Spleen (tissue), 11 donors: Measurements from ENCODE around the gene AGO3. TPM values are rescaled to one million over a fixed set of nuclear protein-coding genes. Genes with fewer than 3 reads are reported as not detected.

Experiments
- DNase-seq: peaks from one replicate; pipeline ENCODE4 v3.0.0-alpha.2; 2020
- H3K27ac ChIP-seq, 8 donors: fragments of 200-600 bp; sonication (generic) in 7 of 8; 1 replicate in 4 of 8; 2 replicates in 4 of 8; pipeline versions ENCODE4 v1.5.0 to v1.8.0; 2016 to 2021; ENCODE audit warnings: inconsistent platforms in 4 of 8, mild to moderate bottlenecking in 4 of 8, moderate library complexity in 1 of 8
- H3K27me3 ChIP-seq, 7 donors: fragments of 200-600 bp; sonication (generic) in 6 of 7; replicated peaks in 1 of 7; 1 replicate in 4 of 7; 2 replicates in 3 of 7; pipeline versions ENCODE4 v1.5.0 to v1.8.0; 2016 to 2021; ENCODE audit warnings: inconsistent platforms in 3 of 7, mild to moderate bottlenecking in 1 of 7
- H3K36me3 ChIP-seq, 6 donors: fragments of 200-600 bp; sonication (generic) in 5 of 6; 1 replicate in 4 of 6; 2 replicates in 2 of 6; pipeline versions ENCODE4 v1.5.0 to v1.8.0; 2016 to 2021; ENCODE audit warnings: inconsistent platforms in 2 of 6
- H3K4me1 ChIP-seq, 6 donors: fragments of 200-600 bp; sonication (generic) in 5 of 6; 1 replicate in 3 of 6; 2 replicates in 3 of 6; pipeline versions ENCODE4 v1.5.0 to v1.8.0; 2016 to 2021; ENCODE audit warnings: inconsistent platforms in 3 of 6
- H3K4me3 ChIP-seq, 8 donors: fragments of 200-600 bp; sonication (generic) in 7 of 8; 1 replicate in 4 of 8; 2 replicates in 4 of 8; pipeline versions ENCODE4 v1.5.0 to v1.8.0; 2016 to 2021; ENCODE audit warnings: inconsistent platforms in 4 of 8, mild to moderate bottlenecking in 4 of 8, moderate library complexity in 2 of 8
- H3K9me3 ChIP-seq, 8 donors: fragments of 200-600 bp; sonication (generic) in 7 of 8; 1 replicate in 4 of 8; 2 replicates in 4 of 8; pipeline versions ENCODE4 v1.5.0 to v1.8.0; 2016 to 2021; ENCODE audit warnings: inconsistent platforms in 4 of 8
- POLR2A ChIP-seq, 3 donors: fragments of 450-650 bp; IDR thresholded peaks; one replicate each; pipeline ENCODE4 v1.5.1; 2017; ENCODE audit warnings: antibody characterized with exemption in 3 of 3, mild to moderate bottlenecking in 1 of 3
- POLR2AphosphoS5 ChIP-seq, 3 donors: sonication (generic); formaldehyde crosslinking; IDR thresholded peaks; one replicate each; pipeline ENCODE4 v1.5.1; 2017; ENCODE audit warnings: antibody characterized with exemption in 3 of 3
- WGBS, 5 donors: extraction: QIAGEN DNeasy Blood & Tissue Kit in 3 of 5; methylation state at CpG; one replicate each; pipeline versions ENCODE4 v1.1.5 to v1.1.7; 2013 to 2018; 5-methylcytosine and 5-hydroxymethylcytosine counted together
- intact Hi-C: fragments of 100-400 bp; cut with DNase I; formaldehyde crosslinking; loops from one replicate; pipeline ENCODE4 v1.15.0; 2023; ENCODE audit warnings: low total_unique reads
- polyA plus RNA-seq, 3 donors: library from polyadenylated mRNA; stranded (reverse); fragments of 200-250 nt; gene quantifications; one replicate each; pipeline ENCODE4 v1.2.1, GENCODE V29; 2013
- total RNA-seq, 7 donors: library from RNA; depleted of rRNA in 3 of 7; stranded (reverse); fragments of >200 nt in 3 of 7; fragmentation: NEBNext Ultra II Directional in 4 of 7; extraction: Animal tissue kit (Norgen Biotek cat#: 25700) in 4 of 7; gene quantifications; one replicate each; pipeline versions ENCODE4 v1.1.0 to v1.2.1, GENCODE V29; 2016 to 2021
- TF ChIP-seq, protein P1 (sequence below), 11 experiments: fragments of 200-600 bp in 7 of 11; fragments of 450-650 bp in 4 of 11; sonication (generic) in 4 of 11; IDR thresholded peaks in 8 of 11; conservative IDR thresholded peaks in 3 of 11; 1 replicate in 7 of 11; 2 replicates in 4 of 11; pipeline versions ENCODE4 v1.4.0 to v1.8.0; 2016 to 2021; ENCODE audit warnings: antibody characterized with exemption in 11 of 11, inconsistent platforms in 4 of 11, mild to moderate bottlenecking in 1 of 11
- donor health status: healthy with polysubstance abuse.
- donor health status: DM: no; HTN: no; CAD: no; lungs with moderate emphysema.
- donor health status: DM: no; HTN: no; CAD: no.
- donor health status: Bipolar disorder and iron deficiency.
- donor health status: healthy.
- donor health status: DM: no; HTN: no; CAD: no.
- donor health status: DM: yes; HTN: yes; CAD: no.

AGO3 gene
- total and polyA plus RNA-seq, 10 donors = 1.5 to 41.1 (median 25.0) TPM

GRCh38 chr1:36096500-36097432 is 165.9 kb downstream of the AGO3 start:
- peak overlapping the region in 5 of 8 donors; percentile 13 to 76 (median 63) for H3K27ac ChIP-seq
- H3K27me3 ChIP-seq = no peaks in the 10 kb centered on the region
- intact Hi-C loops = no loop called here
- peaks cover 24 to 72% (median 54%) of the 10 kb centered on the region in 6 donors for H3K4me1 ChIP-seq
- no peaks in the 10 kb centered on the region for H3K9me3 ChIP-seq
- TF ChIP-seq, protein P1, sequence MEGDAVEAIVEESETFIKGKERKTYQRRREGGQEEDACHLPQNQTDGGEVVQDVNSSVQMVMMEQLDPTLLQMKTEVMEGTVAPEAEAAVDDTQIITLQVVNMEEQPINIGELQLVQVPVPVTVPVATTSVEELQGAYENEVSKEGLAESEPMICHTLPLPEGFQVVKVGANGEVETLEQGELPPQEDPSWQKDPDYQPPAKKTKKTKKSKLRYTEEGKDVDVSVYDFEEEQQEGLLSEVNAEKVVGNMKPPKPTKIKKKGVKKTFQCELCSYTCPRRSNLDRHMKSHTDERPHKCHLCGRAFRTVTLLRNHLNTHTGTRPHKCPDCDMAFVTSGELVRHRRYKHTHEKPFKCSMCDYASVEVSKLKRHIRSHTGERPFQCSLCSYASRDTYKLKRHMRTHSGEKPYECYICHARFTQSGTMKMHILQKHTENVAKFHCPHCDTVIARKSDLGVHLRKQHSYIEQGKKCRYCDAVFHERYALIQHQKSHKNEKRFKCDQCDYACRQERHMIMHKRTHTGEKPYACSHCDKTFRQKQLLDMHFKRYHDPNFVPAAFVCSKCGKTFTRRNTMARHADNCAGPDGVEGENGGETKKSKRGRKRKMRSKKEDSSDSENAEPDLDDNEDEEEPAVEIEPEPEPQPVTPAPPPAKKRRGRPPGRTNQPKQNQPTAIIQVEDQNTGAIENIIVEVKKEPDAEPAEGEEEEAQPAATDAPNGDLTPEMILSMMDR (IDR thresholded peaks at IDR 0.05 in 8 of 11, conservative IDR thresholded peaks at IDR 0.05 in 3 of 11) = no peak
- peak in 1 of 3 donors; percentile 50 for TF ChIP-seq POLR2AphosphoS5 (IDR thresholded peaks at IDR 0.05)
- no peak for TF ChIP-seq POLR2A (IDR thresholded peaks at IDR 0.05)
- no peak for DNase-seq
- WGBS, 5 donors = 62 to 81% (median 76%) methylated on average over 15 to 16 of the region's 16 CpGs
- no peak overlapping the region for H3K4me3 ChIP-seq
- peaks cover 5 to 63% (median 37%) of the 10 kb centered on the region in 6 donors for H3K36me3 ChIP-seq

GRCh38 chr1:36097693-36098585 is 167.0 kb downstream of the AGO3 start:
- TF ChIP-seq POLR2AphosphoS5 (IDR thresholded peaks at IDR 0.05) (no peak), POLR2A (IDR thresholded peaks at IDR 0.05) (no peak)
- TF ChIP-seq, protein P1 (IDR thresholded peaks at IDR 0.05 in 8 of 11, conservative IDR thresholded peaks at IDR 0.05 in 3 of 11) = no peak
- Histone ChIP-seq H3K9me3 (no peaks in the 10 kb centered on the region), H3K4me1 (peaks cover 24 to 60% (median 48%) of the 10 kb centered on the region in 6 donors), H3K27ac (no peak overlapping the region), H3K27me3 (no peaks in the 10 kb centered on the region), H3K4me3 (no peak overlapping the region), H3K36me3 (peaks cover 5 to 51% (median 26%) of the 10 kb centered on the region in 6 donors)
- WGBS, 5 donors = 90 to 96% (median 92%) methylated on average over 24 to 33 of the region's 33 CpGs
- intact Hi-C loops = loop anchor here (2.0 kb wide), 1 partner anchor 91 kb away; no protein-coding TSS in a partner anchor
- DNase-seq = no peak

GRCh38 chr1:36098650-36099365 is 167.9 kb downstream of the AGO3 start:
- DNase-seq = no peak
- intact Hi-C loops = loop anchor here (2.0 kb wide), 1 partner anchor 90 kb away; no protein-coding TSS in a partner anchor
- Histone ChIP-seq H3K36me3 (peaks cover 0 to 43% (median 17%) of the 10 kb centered on the region in 6 donors), H3K27ac (no peak overlapping the region), H3K4me3 (no peak overlapping the region), H3K4me1 (peaks cover 16 to 51% (median 40%) of the 10 kb centered on the region in 6 donors), H3K9me3 (no peaks in the 10 kb centered on the region), H3K27me3 (no peaks in the 10 kb centered on the region)
- no peak for TF ChIP-seq POLR2AphosphoS5 (IDR thresholded peaks at IDR 0.05)
- TF ChIP-seq POLR2A (IDR thresholded peaks at IDR 0.05) = no peak
- 88 to 92% (median 89%) methylated on average over 9 to 13 of the region's 13 CpGs; no CpG with 5 or more reads in 1 of the 5 donors for WGBS, 5 donors
